ENCODE measurements around the gene DHRS3. TPM values are rescaled to one million over a fixed set of nuclear protein-coding genes. Genes with fewer than 3 reads are reported as not detected.
A peak's percentile ranks its signal among the peaks of the same experiment; 100 is the strongest.

The DHRS3 gene
- total RNA-seq, 1 donor = 161 TPM

GRCh38 chr1:12637693-12638092 is 19.7 kb upstream of the DHRS3 start:
- peaks cover 5% of the 10 kb centered on the region for H3K9me3 ChIP-seq (ENCODE audit: low read depth, low read length)
- H4K20me1 ChIP-seq (ENCODE audit: insufficient read depth, low read length) = no peaks in the 10 kb centered on the region
- no peaks in the 10 kb centered on the region for H3K79me2 ChIP-seq (ENCODE audit: insufficient read depth, low read length)
- H3K4me3 ChIP-seq (ENCODE audit: insufficient read depth, low read length) = no peak overlapping the region
- DNase-seq (ENCODE audit: insufficient read length, low spot score, missing footprints) = no peak
- H3K27ac ChIP-seq (ENCODE audit: low read depth, low read length) = no peak overlapping the region
- H3K36me3 ChIP-seq (ENCODE audit: insufficient read depth, low read length) = no peaks in the 10 kb centered on the region
- no peak overlapping the region for H2AFZ ChIP-seq (ENCODE audit: low read length)
- no peak for TF ChIP-seq CTCF (IDR thresholded peaks at IDR 0.05; ENCODE audit: extremely low read depth, low read depth, low read length)
- H3K27me3 ChIP-seq (ENCODE audit: insufficient read depth, low read length) = no peaks in the 10 kb centered on the region
- H3K4me2 ChIP-seq (ENCODE audit: insufficient read depth, low read length) = no peak overlapping the region
- peaks cover 12% of the 10 kb centered on the region for H3K4me1 ChIP-seq (ENCODE audit: insufficient read depth, low read length)

DNA sequence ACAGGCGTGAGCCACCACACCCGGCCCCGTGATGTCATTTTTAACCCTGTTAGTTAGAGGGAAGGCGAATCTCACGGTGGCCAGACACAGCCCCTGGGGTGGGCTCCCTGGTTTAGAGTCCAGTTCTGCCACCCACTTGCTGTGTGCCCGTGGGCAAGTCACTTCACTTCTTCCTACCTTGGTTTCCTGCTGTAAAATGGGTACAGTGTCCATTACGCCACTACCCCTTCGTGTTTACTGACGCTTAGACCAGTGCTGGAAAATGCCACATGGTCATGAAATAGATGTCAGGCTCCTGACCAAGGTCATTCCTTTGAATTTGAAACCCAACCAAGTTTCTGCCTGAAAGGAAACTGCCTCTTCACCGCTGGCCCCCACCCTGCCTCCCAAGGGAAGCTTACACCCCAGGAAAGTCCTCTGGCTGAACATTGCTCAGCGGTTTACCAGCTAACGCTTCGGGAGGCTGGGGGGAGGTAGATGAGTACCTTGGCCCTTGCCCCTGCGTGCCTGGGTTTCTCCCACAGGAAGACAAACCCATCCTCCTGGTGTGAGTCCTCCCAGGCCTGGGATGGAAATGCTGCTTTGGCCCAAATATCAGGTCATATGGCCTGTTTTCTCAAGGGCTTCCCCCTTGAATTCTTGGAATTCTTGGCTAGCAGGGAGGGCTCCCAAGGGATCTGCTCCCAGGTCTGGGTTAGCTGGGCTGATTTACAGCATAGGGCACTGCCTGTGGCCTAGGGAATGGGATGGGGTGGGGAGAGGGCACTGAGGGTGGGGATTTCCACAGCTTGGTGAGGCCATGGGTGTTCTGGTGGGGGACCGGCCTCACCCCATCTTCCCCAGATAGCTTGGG is 18.3 kb upstream of the DHRS3 start:
- H3K4me3 ChIP-seq (ENCODE audit: insufficient read depth, low read length) = no peak overlapping the region
- no peaks in the 10 kb centered on the region for H4K20me1 ChIP-seq (ENCODE audit: insufficient read depth, low read length)
- TF ChIP-seq CTCF (IDR thresholded peaks at IDR 0.05; ENCODE audit: extremely low read depth, low read depth, low read length) = no peak
- H3K36me3 ChIP-seq (ENCODE audit: insufficient read depth, low read length) = no peaks in the 10 kb centered on the region
- peaks cover 12% of the 10 kb centered on the region for H3K4me1 ChIP-seq (ENCODE audit: insufficient read depth, low read length)
- no peaks in the 10 kb centered on the region for H3K79me2 ChIP-seq (ENCODE audit: insufficient read depth, low read length)
- no peak overlapping the region for H3K4me2 ChIP-seq (ENCODE audit: insufficient read depth, low read length)
- H3K27me3 ChIP-seq (ENCODE audit: insufficient read depth, low read length) = no peaks in the 10 kb centered on the region
- H2AFZ ChIP-seq (ENCODE audit: low read length) = no peak overlapping the region
- H3K9me3 ChIP-seq (ENCODE audit: low read depth, low read length) = peaks cover 5% of the 10 kb centered on the region
- peak overlapping the region; percentile 53 for H3K27ac ChIP-seq (ENCODE audit: low read depth, low read length)
- DNase-seq (ENCODE audit: insufficient read length, low spot score, missing footprints) = peak; percentile 95

DNA sequence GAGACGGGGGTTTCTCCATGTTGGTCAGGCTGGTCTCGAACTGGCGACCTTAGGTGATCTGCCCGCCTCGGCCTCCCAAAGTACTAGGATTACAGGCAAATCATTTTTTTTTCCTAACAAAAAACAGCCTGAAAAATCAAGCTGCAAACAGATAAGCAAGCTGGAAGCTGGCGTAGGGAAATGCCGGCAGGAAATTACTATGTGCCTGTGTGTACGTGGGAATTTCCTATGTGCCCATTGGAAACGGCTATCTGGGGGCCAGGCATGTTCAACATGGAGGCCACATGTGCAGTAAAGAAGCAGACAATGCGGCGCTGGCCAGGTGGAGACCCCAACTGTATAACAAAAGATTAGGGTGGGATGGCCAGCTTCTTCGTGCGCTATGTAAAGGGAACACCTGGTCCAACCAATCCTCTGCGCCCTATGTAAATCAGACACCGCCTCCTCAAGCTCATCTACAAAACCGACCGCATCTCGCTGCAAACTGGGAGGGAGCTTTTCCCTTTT is 16.7 kb upstream of the DHRS3 start:
- peaks cover 12% of the 10 kb centered on the region for H3K4me1 ChIP-seq (ENCODE audit: insufficient read depth, low read length)
- H3K4me3 ChIP-seq (ENCODE audit: insufficient read depth, low read length) = no peak overlapping the region
- DNase-seq (ENCODE audit: insufficient read length, low spot score, missing footprints) = no peak
- H3K4me2 ChIP-seq (ENCODE audit: insufficient read depth, low read length) = no peak overlapping the region
- no peaks in the 10 kb centered on the region for H3K79me2 ChIP-seq (ENCODE audit: insufficient read depth, low read length)
- H3K36me3 ChIP-seq (ENCODE audit: insufficient read depth, low read length) = no peaks in the 10 kb centered on the region
- no peak overlapping the region for H3K27ac ChIP-seq (ENCODE audit: low read depth, low read length)
- peaks cover 2% of the 10 kb centered on the region for H3K9me3 ChIP-seq (ENCODE audit: low read depth, low read length)
- H4K20me1 ChIP-seq (ENCODE audit: insufficient read depth, low read length) = no peaks in the 10 kb centered on the region
- H2AFZ ChIP-seq (ENCODE audit: low read length) = no peak overlapping the region
- no peak for TF ChIP-seq CTCF (IDR thresholded peaks at IDR 0.05; ENCODE audit: extremely low read depth, low read depth, low read length)
- H3K27me3 ChIP-seq (ENCODE audit: insufficient read depth, low read length) = no peaks in the 10 kb centered on the region

GRCh38 chr1:12634156-12634555 is 16.1 kb upstream of the DHRS3 start:
- no peaks in the 10 kb centered on the region for H3K36me3 ChIP-seq (ENCODE audit: insufficient read depth, low read length)
- no peak for TF ChIP-seq CTCF (IDR thresholded peaks at IDR 0.05; ENCODE audit: extremely low read depth, low read depth, low read length)
- H3K27me3 ChIP-seq (ENCODE audit: insufficient read depth, low read length) = no peaks in the 10 kb centered on the region
- no peak overlapping the region for H3K4me3 ChIP-seq (ENCODE audit: insufficient read depth, low read length)
- H3K79me2 ChIP-seq (ENCODE audit: insufficient read depth, low read length) = no peaks in the 10 kb centered on the region
- H3K9me3 ChIP-seq (ENCODE audit: low read depth, low read length) = peaks cover 1% of the 10 kb centered on the region
- no peak overlapping the region for H3K4me2 ChIP-seq (ENCODE audit: insufficient read depth, low read length)
- no peak for DNase-seq (ENCODE audit: insufficient read length, low spot score, missing footprints)
- peaks cover 12% of the 10 kb centered on the region for H3K4me1 ChIP-seq (ENCODE audit: insufficient read depth, low read length)
- H4K20me1 ChIP-seq (ENCODE audit: insufficient read depth, low read length) = no peaks in the 10 kb centered on the region
- H2AFZ ChIP-seq (ENCODE audit: low read length) = no peak overlapping the region
- no peak overlapping the region for H3K27ac ChIP-seq (ENCODE audit: low read depth, low read length)

All from osteoblast (primary cell).